Hematopoietic multipotent progenitor cell treated with erythropoietin and hydrocortisone succinate and interleukin-3 and kit ligand, for 15 days (in vitro differentiated cells): ENCODE results near the gene EMILIN2.
A peak's percentile ranks its signal among the peaks of the same experiment; 100 is the strongest.

Experiments
- DNase-seq: peaks from one replicate; pipeline ENCODE4 v3.0.0-alpha.2; 2015; ENCODE audit warnings: low spot score

EMILIN2 gene

GRCh38 chr18:2878656-2879330 lies 32.0 kb downstream of the EMILIN2 start:
- DNase-seq: no peak

- DNase-seq: no peak
Measured at GRCh38 chr18:2879889-2880288, 33.1 kb downstream of the EMILIN2 start.

GRCh38 chr18:2880473-2880872 lies 33.7 kb downstream of the EMILIN2 start:
- DNase-seq: no peak

GRCh38 chr18:2881088-2881839 lies 34.5 kb downstream of the EMILIN2 start:
- DNase-seq: no peak

GRCh38 chr18:2881840-2882195 lies 35.0 kb downstream of the EMILIN2 start:
- no peak for DNase-seq

GRCh38 chr18:2882201-2882600 lies 35.4 kb downstream of the EMILIN2 start:
- no peak for DNase-seq

- no peak for DNase-seq
Measured at GRCh38 chr18:2883076-2883735, 36.4 kb downstream of the EMILIN2 start.

GRCh38 chr18:2884706-2885285 lies 38.0 kb downstream of the EMILIN2 start:
- no peak for DNase-seq

GRCh38 chr18:2887470-2887869 lies 40.7 kb downstream of the EMILIN2 start:
- no peak for DNase-seq

GRCh38 chr18:2889761-2890192 lies 43.0 kb downstream of the EMILIN2 start:
- DNase-seq: peak; percentile 37

- DNase-seq: no peak
Measured at GRCh38 chr18:2890606-2891005, 43.8 kb downstream of the EMILIN2 start.

GRCh38 chr18:2891526-2892431 lies 45.0 kb downstream of the EMILIN2 start:
- DNase-seq: no peak

GRCh38 chr18:2893056-2893455 lies 46.2 kb downstream of the EMILIN2 start:
- DNase-seq: no peak

GRCh38 chr18:2893676-2894075 lies 46.9 kb downstream of the EMILIN2 start:
- no peak for DNase-seq

- no peak for DNase-seq
Measured at GRCh38 chr18:2894131-2894840, 47.5 kb downstream of the EMILIN2 start.

- no peak for DNase-seq
Measured at GRCh38 chr18:2894841-2895370, 48.1 kb downstream of the EMILIN2 start.

GRCh38 chr18:2895391-2895790 lies 48.6 kb downstream of the EMILIN2 start:
- DNase-seq: no peak

- DNase-seq: no peak
Measured at GRCh38 chr18:2896990-2897389, 50.2 kb downstream of the EMILIN2 start.

GRCh38 chr18:2897448-2898185 lies 50.8 kb downstream of the EMILIN2 start:
- no peak for DNase-seq

GRCh38 chr18:2898186-2898640 lies 51.4 kb downstream of the EMILIN2 start:
- no peak for DNase-seq
